Measurements from ENCODE around the gene CYSLTR2. TPM values are rescaled to one million over a fixed set of nuclear protein-coding genes. Genes with fewer than 3 reads are reported as not detected.

The CYSLTR2 gene
- polyA plus RNA-seq, 1 donor from 2014 or later, result 0.19 TPM

GRCh38 chr13:48687249-48687648, 33.5 kb downstream of the CYSLTR2 start:
- Histone ChIP-seq H3K27me3 (ENCODE audit: insufficient read depth, low read depth, low read length) (no peaks in the 10 kb centered on the region), H3K36me3 (ENCODE audit: insufficient read depth, low read length) (no peaks in the 10 kb centered on the region), H3K9me3 (ENCODE audit: low read length) (no peaks in the 10 kb centered on the region), H3K4me3 (ENCODE audit: low read length) (no peak overlapping the region), H3K9me2 (ENCODE audit: insufficient read depth, low read length) (no peaks in the 10 kb centered on the region), H4K20me1 (ENCODE audit: insufficient read depth) (no peaks in the 10 kb centered on the region), H3K27ac (ENCODE audit: low read length) (no peak overlapping the region), H3K9ac (ENCODE audit: low read length) (no peak overlapping the region), H3K79me2 (replicated peaks; ENCODE audit: insufficient read depth, low read length) (no peaks in the 10 kb centered on the region), H3F3A (ENCODE audit: insufficient read depth, low read length, poor library complexity, severe bottlenecking) (no peaks in the 10 kb centered on the region), H3K4me2 (ENCODE audit: low read length) (no peak overlapping the region), H2AFZ (ENCODE audit: low read depth, low read length) (no peak overlapping the region)
- TF ChIP-seq EP300 (conservative IDR thresholded peaks at IDR 0.05; ENCODE audit: poor library complexity, severe bottlenecking) (no peak), POLR2AphosphoS5 (IDR thresholded peaks at IDR 0.05) (no peak), MXI1 (conservative IDR thresholded peaks at IDR 0.05; ENCODE audit: poor library complexity, severe bottlenecking) (no peak), RAD21 (conservative IDR thresholded peaks at IDR 0.05) (no peak), EZH2 (IDR thresholded peaks at IDR 0.05; ENCODE audit: borderline replicate concordance, insufficient read depth, low read length, poor library complexity, severe bottlenecking) (no peak), TAF1 (IDR thresholded peaks at IDR 0.05; ENCODE audit: low read depth) (no peak), SMC3 (conservative IDR thresholded peaks at IDR 0.05; ENCODE audit: poor library complexity) (no peak), REST (IDR thresholded peaks at IDR 0.05; ENCODE audit: borderline replicate concordance) (no peak)

DNA sequence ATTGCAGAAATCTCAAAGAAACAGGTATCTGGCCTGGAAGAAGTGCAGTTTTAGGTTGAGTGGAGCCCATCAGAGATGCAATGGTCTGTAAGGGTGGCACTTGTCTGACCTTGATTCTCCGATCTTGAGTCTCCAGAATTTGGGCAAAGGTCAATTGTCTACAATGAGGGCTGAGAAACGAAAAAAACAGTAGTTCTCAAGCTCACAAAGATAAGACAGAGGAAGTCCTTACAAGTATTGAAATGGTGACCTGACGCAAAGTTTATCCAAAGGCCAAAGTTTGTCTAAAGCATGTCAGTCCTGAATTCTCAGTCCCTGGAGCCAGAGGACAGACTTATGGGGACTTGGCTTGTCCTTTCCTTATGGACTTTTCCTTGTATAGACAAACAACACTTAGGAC, 40.3 kb downstream of the CYSLTR2 start:
- Histone ChIP-seq H2AFZ (ENCODE audit: low read depth, low read length) (no peak overlapping the region), H3K27ac (ENCODE audit: low read length) (no peak overlapping the region), H3K27me3 (ENCODE audit: insufficient read depth, low read depth, low read length) (no peaks in the 10 kb centered on the region), H3K9me2 (ENCODE audit: insufficient read depth, low read length) (no peaks in the 10 kb centered on the region), H3K79me2 (replicated peaks; ENCODE audit: insufficient read depth, low read length) (no peaks in the 10 kb centered on the region), H3F3A (ENCODE audit: insufficient read depth, low read length, poor library complexity, severe bottlenecking) (no peaks in the 10 kb centered on the region), H3K4me3 (ENCODE audit: low read length) (no peak overlapping the region), H3K9ac (ENCODE audit: low read length) (no peak overlapping the region), H3K36me3 (ENCODE audit: insufficient read depth, low read length) (no peaks in the 10 kb centered on the region), H4K20me1 (ENCODE audit: insufficient read depth) (no peaks in the 10 kb centered on the region), H3K4me2 (ENCODE audit: low read length) (no peak overlapping the region), H3K9me3 (ENCODE audit: low read length) (no peaks in the 10 kb centered on the region)
- TF ChIP-seq CTCF (IDR thresholded peaks at IDR 0.05; ENCODE audit: poor library complexity, severe bottlenecking) (no peak), EP300 (conservative IDR thresholded peaks at IDR 0.05; ENCODE audit: poor library complexity, severe bottlenecking) (no peak), TAF1 (IDR thresholded peaks at IDR 0.05; ENCODE audit: low read depth) (no peak), RAD21 (conservative IDR thresholded peaks at IDR 0.05) (no peak), REST (IDR thresholded peaks at IDR 0.05; ENCODE audit: borderline replicate concordance) (no peak), POLR2AphosphoS5 (IDR thresholded peaks at IDR 0.05) (no peak), MXI1 (conservative IDR thresholded peaks at IDR 0.05; ENCODE audit: poor library complexity, severe bottlenecking) (no peak), SMC3 (conservative IDR thresholded peaks at IDR 0.05; ENCODE audit: poor library complexity) (no peak), EZH2 (IDR thresholded peaks at IDR 0.05; ENCODE audit: borderline replicate concordance, insufficient read depth, low read length, poor library complexity, severe bottlenecking) (no peak)

Measured in neural cell (in vitro differentiated cells).